PC-9 (cell line): ENCODE results near the gene FAM171A2. TPM values are rescaled to one million over a fixed set of nuclear protein-coding genes. Genes with fewer than 3 reads are reported as not detected.

Experiments
- BruUV-seq: library from RNA; stranded (reverse); fragments of 400-500 nt; replicated peaks from 2 replicates; lab custom pipeline; 2021; lab: Mats Ljungman, UMichigan
- CTCF ChIA-PET: fragments of 300-600 bp; sonication (Branson Sonifier 250); formaldehyde crosslinking; loops from one replicate; lab custom pipeline; 2022; ENCODE audit warnings: antibody characterized with exemption; lab: Charles Lee
- POLR2A ChIA-PET: fragments of 300-600 bp; sonication (Branson Sonifier 250); formaldehyde crosslinking; loops from one replicate; lab custom pipeline; 2022; ENCODE audit warnings: antibody characterized with exemption; ENCODE audit not compliant: unreplicated experiment; lab: Charles Lee
- DNase-seq, 2 experiments: peaks; one replicate each; pipeline versions ENCODE4 v3.0.0 to v3.0.0-alpha.2; 2015 to 2022; ENCODE audit warnings: mixed read lengths in 1 of 2
- H2AFZ ChIP-seq: fragments of 200-600 bp; sonication (generic); 2 replicates; pipeline ENCODE4 v1.8.1; 2017; ENCODE audit warnings: antibody characterized with exemption
- H3F3A ChIP-seq: fragments of 200-600 bp; sonication (generic); 2 replicates; pipeline ENCODE4 v1.8.1; 2017; ENCODE audit warnings: antibody characterized with exemption, mild to moderate bottlenecking, low read depth; ENCODE audit not compliant: insufficient read depth
- H3K27ac ChIP-seq: fragments of 200-600 bp; sonication (generic); 2 replicates; pipeline ENCODE4 v1.6.1; 2016; ENCODE audit warnings: mixed run types
- H3K27me3 ChIP-seq: fragments of 200-600 bp; sonication (generic); 2 replicates; pipeline ENCODE4 v1.6.1; 2016; ENCODE audit warnings: low read depth, mixed run types; ENCODE audit not compliant: insufficient read depth
- H3K36me3 ChIP-seq: fragments of 200-600 bp; sonication (generic); 2 replicates; pipeline ENCODE4 v1.6.1; 2016; ENCODE audit warnings: low read depth, mixed run types
- H3K4me1 ChIP-seq: fragments of 200-600 bp; sonication (generic); replicated peaks from 2 replicates; pipeline ENCODE4 v1.6.1; 2016; ENCODE audit warnings: mixed run types; ENCODE audit not compliant: insufficient read depth
- H3K4me2 ChIP-seq: fragments of 200-600 bp; sonication (generic); 2 replicates; pipeline ENCODE4 v1.6.1; 2017; ENCODE audit warnings: mixed run types
- H3K4me3 ChIP-seq: fragments of 200-600 bp; sonication (generic); 2 replicates; pipeline ENCODE4 v1.6.1; 2016; ENCODE audit warnings: mixed run types
- H3K79me2 ChIP-seq: fragments of 200-600 bp; sonication (generic); 2 replicates; pipeline ENCODE4 v1.6.1; 2017; ENCODE audit warnings: low read depth, mixed run types
- H3K9me2 ChIP-seq: fragments of 200-600 bp; sonication (generic); 2 replicates; pipeline ENCODE4 v1.8.1; 2017; ENCODE audit warnings: mild to moderate bottlenecking; ENCODE audit not compliant: insufficient read depth
- H3K9me3 ChIP-seq: fragments of 200-600 bp; sonication (generic); 2 replicates; pipeline ENCODE4 v1.8.1; 2016; ENCODE audit warnings: low read depth; ENCODE audit not compliant: insufficient read depth
- H4K20me1 ChIP-seq: fragments of 200-600 bp; sonication (generic); 2 replicates; pipeline ENCODE4 v1.8.1; 2017; ENCODE audit not compliant: insufficient read depth
- EZH2 ChIP-seq: fragments of 200-600 bp; sonication (generic); IDR thresholded peaks from 2 replicates; pipeline ENCODE4 v1.8.0; 2017; ENCODE audit warnings: antibody characterized with exemption, low read depth
- intact Hi-C: fragments of 100-400 bp; cut with micrococcal nuclease; formaldehyde crosslinking; loops from one replicate; pipeline ENCODE4 v1.10.0; 2022; ENCODE audit not compliant: unreplicated experiment
- total RNA-seq: library from RNA; stranded (reverse); gene quantifications from 2 replicates; pipeline ENCODE4 v1.2.3, GENCODE V29; 2021
- TF ChIP-seq, protein P1 (sequence below): fragments of 200-600 bp; sonication (generic); conservative IDR thresholded peaks from 2 replicates; pipeline ENCODE4 v1.6.1; 2017; ENCODE audit warnings: mixed run types, antibody characterized with exemption, mild to moderate bottlenecking, moderate library complexity

The FAM171A2 gene
- total RNA-seq, 1 experiment from 2014 or later: 8.3 TPM

DNA sequence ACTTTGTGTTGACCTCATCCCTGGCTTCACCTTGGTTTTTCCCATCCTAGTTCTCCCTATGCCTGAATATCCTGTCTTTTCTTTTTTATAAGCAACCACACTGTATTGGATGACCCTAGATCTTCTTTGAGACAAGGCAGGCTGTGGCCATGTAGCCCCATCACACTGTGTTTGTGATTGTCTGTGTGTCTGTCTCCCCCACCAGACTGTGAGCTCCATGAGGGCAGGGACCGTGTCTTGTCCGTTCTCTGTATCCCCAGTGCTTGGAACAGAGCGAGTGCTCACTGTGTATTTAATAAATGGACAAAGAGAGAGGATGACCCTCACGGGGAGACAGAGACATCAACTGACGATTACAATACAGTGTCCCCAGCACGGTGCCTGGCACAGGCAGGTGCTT lies 46.1 kb downstream of the FAM171A2 start:
- no peak overlapping the region for H3K4me3 ChIP-seq
- H3K9me2 ChIP-seq: no peaks in the 10 kb centered on the region
- no peaks in the 10 kb centered on the region for H3K27me3 ChIP-seq
- DNase-seq: no peak
- H3K36me3 ChIP-seq: no peaks in the 10 kb centered on the region
- H3K4me2 ChIP-seq: no peak overlapping the region
- CTCF ChIA-PET: interaction anchor here (0.6 kb wide), 1 partner anchor 7 kb away, joined by 3 read pairs; no protein-coding TSS in a partner anchor
- H3F3A ChIP-seq: peaks cover 17% of the 10 kb centered on the region; the same call in 1 of the 2 replicates
- no peak for TF ChIP-seq EZH2
- TF ChIP-seq, protein P1, sequence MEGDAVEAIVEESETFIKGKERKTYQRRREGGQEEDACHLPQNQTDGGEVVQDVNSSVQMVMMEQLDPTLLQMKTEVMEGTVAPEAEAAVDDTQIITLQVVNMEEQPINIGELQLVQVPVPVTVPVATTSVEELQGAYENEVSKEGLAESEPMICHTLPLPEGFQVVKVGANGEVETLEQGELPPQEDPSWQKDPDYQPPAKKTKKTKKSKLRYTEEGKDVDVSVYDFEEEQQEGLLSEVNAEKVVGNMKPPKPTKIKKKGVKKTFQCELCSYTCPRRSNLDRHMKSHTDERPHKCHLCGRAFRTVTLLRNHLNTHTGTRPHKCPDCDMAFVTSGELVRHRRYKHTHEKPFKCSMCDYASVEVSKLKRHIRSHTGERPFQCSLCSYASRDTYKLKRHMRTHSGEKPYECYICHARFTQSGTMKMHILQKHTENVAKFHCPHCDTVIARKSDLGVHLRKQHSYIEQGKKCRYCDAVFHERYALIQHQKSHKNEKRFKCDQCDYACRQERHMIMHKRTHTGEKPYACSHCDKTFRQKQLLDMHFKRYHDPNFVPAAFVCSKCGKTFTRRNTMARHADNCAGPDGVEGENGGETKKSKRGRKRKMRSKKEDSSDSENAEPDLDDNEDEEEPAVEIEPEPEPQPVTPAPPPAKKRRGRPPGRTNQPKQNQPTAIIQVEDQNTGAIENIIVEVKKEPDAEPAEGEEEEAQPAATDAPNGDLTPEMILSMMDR: no peak
- no peaks in the 10 kb centered on the region for H3K9me3 ChIP-seq
- no peak overlapping the region for H2AFZ ChIP-seq
- H4K20me1 ChIP-seq: no peaks in the 10 kb centered on the region
- no peaks in the 10 kb centered on the region for H3K4me1 ChIP-seq
- H3K79me2 ChIP-seq: peaks cover 4% of the 10 kb centered on the region; the same call in 1 of the 2 replicates
- no peak overlapping the region for H3K27ac ChIP-seq
- BruUV-seq: no TSS peak
- POLR2A ChIA-PET: no interaction called here
- intact Hi-C loops: no loop called here

DNA sequence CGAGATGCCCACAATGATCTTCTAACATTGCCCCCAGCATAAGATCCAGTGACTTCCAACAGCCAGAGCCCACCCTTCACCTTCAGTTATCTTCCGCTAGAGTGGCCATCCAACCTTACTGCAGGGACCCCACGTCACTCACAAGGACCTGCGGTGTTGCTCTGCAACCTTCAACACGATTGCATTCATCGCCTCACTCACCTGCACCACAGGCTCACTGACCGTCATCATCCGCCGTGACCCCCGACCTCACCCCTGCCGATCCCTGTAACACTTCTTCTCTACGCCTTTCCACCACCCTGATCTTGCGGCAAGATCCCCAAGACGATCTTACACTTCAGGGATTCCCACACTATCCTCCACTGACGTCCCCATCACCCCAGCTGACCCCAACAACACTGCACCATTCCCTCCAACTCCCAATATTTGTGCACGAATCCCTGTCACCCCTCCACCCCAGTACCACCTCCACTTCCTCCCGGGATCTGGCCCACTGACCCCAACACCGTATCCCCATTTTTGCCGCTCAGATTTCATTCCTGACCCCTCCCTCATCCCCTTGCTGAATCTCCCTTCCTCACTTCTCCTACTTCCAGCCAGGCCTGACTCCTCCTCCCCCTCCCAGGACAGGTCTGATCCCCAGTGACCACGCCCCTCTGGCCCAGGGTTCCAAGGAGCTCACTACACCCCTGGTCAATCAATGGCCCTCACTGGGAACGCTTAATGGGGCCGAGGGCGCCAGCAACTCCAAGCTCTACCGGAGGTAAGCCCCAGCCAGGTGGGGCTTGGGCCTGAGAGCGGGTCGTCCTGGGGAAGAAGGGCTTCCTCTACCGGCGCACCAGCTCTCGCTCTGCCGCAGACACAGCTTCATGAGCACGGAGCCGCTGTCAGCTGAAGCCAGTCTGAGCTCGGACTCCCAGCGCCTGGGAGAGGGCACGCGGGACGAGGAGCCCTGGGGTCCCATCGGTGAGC lies 47.6 kb downstream of the FAM171A2 start:
- ChIA-PET CTCF (interaction anchor here (0.6 kb wide), 1 partner anchor 9 kb away, joined by 3 read pairs; no protein-coding TSS in a partner anchor), POLR2A (interaction anchor here (0.6 to 0.7 kb wide), 2 partner anchors 15 to 1108 kb away, joined by 3 read pairs; no protein-coding TSS in a partner anchor)
- no peak overlapping the region for H3K27ac ChIP-seq
- BruUV-seq: no TSS peak
- H3K4me3 ChIP-seq: no peak overlapping the region
- intact Hi-C loops: no loop called here
- peak overlapping the region; percentile 45; the same call in 1 of the 2 replicates for H3K4me2 ChIP-seq
- no peaks in the 10 kb centered on the region for H4K20me1 ChIP-seq
- no peak for DNase-seq
- H2AFZ ChIP-seq: no peak overlapping the region
- H3K79me2 ChIP-seq: no peaks in the 10 kb centered on the region
- H3K4me1 ChIP-seq: no peaks in the 10 kb centered on the region
- no peaks in the 10 kb centered on the region for H3K36me3 ChIP-seq
- no peaks in the 10 kb centered on the region for H3K9me2 ChIP-seq
- H3F3A ChIP-seq: peaks cover 20% of the 10 kb centered on the region; the same call in 1 of the 2 replicates
- no peaks in the 10 kb centered on the region for H3K9me3 ChIP-seq
- no peaks in the 10 kb centered on the region for H3K27me3 ChIP-seq
- TF ChIP-seq, protein P1: no peak
- no peak for TF ChIP-seq EZH2

DNA sequence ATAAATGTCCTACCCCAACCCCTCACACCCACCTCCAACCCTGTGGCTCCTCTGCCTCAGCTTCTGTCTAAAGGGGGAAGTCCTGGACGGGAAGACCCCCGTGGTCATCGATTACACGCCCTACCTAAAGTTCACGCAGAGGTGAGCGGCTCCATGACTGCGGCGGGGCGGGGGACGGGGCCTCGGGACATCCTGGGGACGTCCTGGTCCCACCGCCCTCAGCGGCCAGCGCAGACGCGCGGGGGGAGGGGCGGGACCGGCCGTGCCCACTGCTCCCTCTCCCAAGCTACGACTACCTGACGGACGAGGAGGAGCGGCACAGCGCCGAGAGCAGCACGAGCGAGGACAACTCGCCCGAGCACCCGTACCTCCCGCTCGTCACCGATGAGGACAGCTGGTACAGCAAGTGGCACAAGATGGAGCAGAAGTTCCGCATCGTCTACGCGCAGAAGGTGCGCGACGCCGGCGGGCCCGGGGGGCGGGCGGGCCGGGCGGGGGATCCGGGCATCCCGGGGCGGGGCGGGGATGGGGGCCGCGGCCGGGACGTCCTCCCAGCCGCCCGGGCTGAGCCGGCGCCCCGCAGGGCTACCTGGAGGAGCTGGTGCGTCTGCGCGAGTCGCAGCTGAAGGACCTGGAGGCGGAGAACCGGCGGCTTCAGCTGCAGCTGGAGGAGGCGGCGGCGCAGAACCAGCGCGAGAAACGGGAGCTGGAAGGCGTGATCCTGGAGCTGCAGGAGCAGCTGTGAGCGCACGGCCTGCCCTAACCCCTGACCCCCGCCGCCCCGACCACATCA lies 48.6 kb downstream of the FAM171A2 start:
- Histone ChIP-seq H3K9me3 (no peaks in the 10 kb centered on the region), H3K4me3 (no peak overlapping the region), H3K27me3 (no peaks in the 10 kb centered on the region), H3F3A (peaks cover 25% of the 10 kb centered on the region; the same call in 1 of the 2 replicates), H4K20me1 (no peaks in the 10 kb centered on the region), H3K4me2 (peak overlapping the region; percentile 45; the same call in 1 of the 2 replicates), H3K27ac (no peak overlapping the region), H3K79me2 (no peaks in the 10 kb centered on the region), H2AFZ (no peak overlapping the region), H3K4me1 (no peaks in the 10 kb centered on the region), H3K9me2 (no peaks in the 10 kb centered on the region), H3K36me3 (no peaks in the 10 kb centered on the region)
- ChIA-PET CTCF (interaction anchor here (0.6 kb wide), 1 partner anchor 10 kb away, joined by 3 read pairs; no protein-coding TSS in a partner anchor), POLR2A (interaction anchor here (0.6 to 0.7 kb wide), 3 partner anchors 16 to 1109 kb away, joined by 3 to 5 read pairs (median 3); no protein-coding TSS in a partner anchor)
- BruUV-seq: no TSS peak
- DNase-seq: peak in 1 of 2 experiments; percentile 53
- intact Hi-C loops: no loop called here
- TF ChIP-seq, protein P1: no peak
- TF ChIP-seq EZH2: no peak
